Sigmoid colon (tissue), 7 donors: ENCODE results near the gene KCTD1. TPM values are rescaled to one million over a fixed set of nuclear protein-coding genes. Genes with fewer than 3 reads are reported as not detected.

Experiments
- DNase-seq: peaks from one replicate; pipeline ENCODE4 v3.0.0-alpha.2; 2019
- H3K27ac ChIP-seq, 4 donors: fragments of 200-600 bp; sonication (generic); one replicate each; pipeline ENCODE4 v1.5.1; 2016 to 2019; ENCODE audit warnings: mild to moderate bottlenecking in 1 of 4
- H3K27me3 ChIP-seq, 3 donors: fragments of 200-600 bp; sonication (generic); one replicate each; pipeline ENCODE4 v1.5.1; 2019; ENCODE audit warnings: mild to moderate bottlenecking in 1 of 3
- H3K36me3 ChIP-seq, 4 donors: fragments of 200-600 bp; sonication (generic); one replicate each; pipeline ENCODE4 v1.5.1; 2016 to 2019
- H3K4me1 ChIP-seq, 4 donors: fragments of 200-600 bp; sonication (generic); one replicate each; pipeline ENCODE4 v1.5.1; 2017 to 2019
- H3K4me3 ChIP-seq, 4 donors: fragments of 200-600 bp; sonication (generic); one replicate each; pipeline ENCODE4 v1.5.1; 2017 to 2019; ENCODE audit warnings: mild to moderate bottlenecking in 2 of 4, moderate library complexity in 1 of 4
- H3K9me3 ChIP-seq, 4 donors: fragments of 200-600 bp in 3 of 4; sonication (generic) in 3 of 4; one replicate each; pipeline versions ENCODE4 v1.5.1 to v1.6.1; 2013 to 2019
- CTCF ChIP-seq, 4 experiments: fragments of 450-650 bp in 3 of 4; fragments of 200-600 bp in 1 of 4; IDR thresholded peaks; one replicate each; pipeline ENCODE4 v1.5.1; 2016 to 2019; ENCODE audit warnings: antibody characterized with exemption in 4 of 4, mild to moderate bottlenecking in 3 of 4, moderate library complexity in 2 of 4
- EP300 ChIP-seq, 4 donors: sonication (generic); formaldehyde crosslinking; IDR thresholded peaks; one replicate each; pipeline ENCODE4 v1.6.1; 2017; ENCODE audit warnings: antibody characterized with exemption in 4 of 4
- POLR2A ChIP-seq, 2 donors: fragments of 450-650 bp; IDR thresholded peaks; one replicate each; pipeline ENCODE4 v1.6.1; 2016; ENCODE audit warnings: antibody characterized with exemption in 2 of 2, mild to moderate bottlenecking in 2 of 2, moderate library complexity in 2 of 2
- POLR2AphosphoS5 ChIP-seq, 4 donors: sonication (generic); formaldehyde crosslinking; IDR thresholded peaks; one replicate each; pipeline ENCODE4 v1.6.1; 2017; ENCODE audit warnings: antibody characterized with exemption in 4 of 4
- WGBS, 2 donors: extraction: QIAGEN DNeasy Blood & Tissue Kit; methylation state at CpG; one replicate each; pipeline ENCODE4 v1.1.7; 2013; 5-methylcytosine and 5-hydroxymethylcytosine counted together
- intact Hi-C: fragments of 100-400 bp; cut with DNase I; formaldehyde crosslinking; loops from one replicate; pipeline ENCODE4 v1.15.1; 2023
- polyA plus RNA-seq, 3 donors: library from polyadenylated mRNA; stranded (reverse); fragments of 200-250 nt; gene quantifications; one replicate each; pipeline ENCODE4 v1.2.3, GENCODE V29; 2013
- total RNA-seq, 4 donors: library from RNA; depleted of rRNA; stranded (reverse); fragments of >200 nt; gene quantifications; one replicate each; pipeline ENCODE4 v1.1.0, GENCODE V29; 2016
- donor health status: healthy with polysubstance abuse.
- donor health status: Bipolar disorder and iron deficiency.
- donor health status: healthy.

The KCTD1 gene
- total and polyA plus RNA-seq, 7 donors: 3.4 to 22.4 (median 10.9) TPM

DNA sequence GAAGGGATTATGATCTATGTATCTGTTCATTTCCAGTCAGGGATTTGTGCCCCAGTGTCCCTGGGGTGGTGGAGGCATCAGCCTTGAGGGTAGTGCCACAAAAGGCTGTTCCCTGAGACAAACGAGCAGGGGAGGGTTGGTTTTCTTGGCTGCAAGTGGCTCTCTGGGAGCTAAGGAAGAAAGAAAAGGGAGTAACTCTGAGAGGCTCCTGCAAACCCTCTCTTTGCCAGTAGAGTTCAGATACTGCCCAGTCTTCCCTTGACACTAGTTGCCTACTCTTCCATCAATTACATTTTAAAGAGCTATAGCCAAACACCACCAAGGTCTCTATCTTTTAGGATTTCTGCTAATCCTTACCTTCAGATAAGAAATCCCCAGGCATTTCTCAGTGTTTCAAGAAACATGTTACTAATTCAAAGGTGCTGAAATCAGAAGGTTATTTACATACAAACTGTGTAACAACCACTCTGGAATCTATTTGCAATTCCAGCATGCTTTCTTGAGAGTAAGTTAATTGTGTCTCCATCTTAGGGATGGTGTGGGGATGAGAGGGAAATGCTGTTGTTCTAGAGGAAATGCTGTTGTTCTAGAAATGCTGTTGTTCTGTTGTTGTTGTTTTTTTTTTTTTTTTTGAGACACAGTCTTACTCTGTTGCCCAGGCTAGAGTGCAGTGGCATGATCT lies 18.7 kb upstream of the KCTD1 start:
- intact Hi-C loops: no loop called here

GRCh38 chr18:26565514-26565913 lies 17.2 kb upstream of the KCTD1 start:
- no peak overlapping the region for H3K4me3 ChIP-seq
- no peak for TF ChIP-seq CTCF (IDR thresholded peaks at IDR 0.05)
- no peak for TF ChIP-seq POLR2AphosphoS5 (IDR thresholded peaks at IDR 0.05)
- TF ChIP-seq EP300 (IDR thresholded peaks at IDR 0.05): no peak
- no peak for TF ChIP-seq POLR2A (IDR thresholded peaks at IDR 0.05)
- intact Hi-C loops: no loop called here
- H3K36me3 ChIP-seq: no peaks in the 10 kb centered on the region
- no peak overlapping the region for H3K27ac ChIP-seq
- peaks cover 0 to 8% (median 1%) of the 10 kb centered on the region in 4 donors for H3K9me3 ChIP-seq
- no peaks in the 10 kb centered on the region for H3K4me1 ChIP-seq
- H3K27me3 ChIP-seq: no peaks in the 10 kb centered on the region
- DNase-seq: no peak

More for the DNA sequence above, 18.7 kb upstream of the KCTD1 start:
- H3K27ac ChIP-seq: no peak overlapping the region
- H3K9me3 ChIP-seq: peaks cover 0 to 8% (median 1%) of the 10 kb centered on the region in 4 donors
- no peak for DNase-seq
- H3K27me3 ChIP-seq: no peaks in the 10 kb centered on the region
- 39 to 71% methylated on average over 1 of the region's 1 CpG for WGBS, 2 donors
- H3K4me1 ChIP-seq: no peaks in the 10 kb centered on the region
- no peak overlapping the region for H3K4me3 ChIP-seq
- H3K36me3 ChIP-seq: no peaks in the 10 kb centered on the region
- TF ChIP-seq POLR2A (IDR thresholded peaks at IDR 0.05): no peak
- no peak for TF ChIP-seq POLR2AphosphoS5 (IDR thresholded peaks at IDR 0.05)

DNA sequence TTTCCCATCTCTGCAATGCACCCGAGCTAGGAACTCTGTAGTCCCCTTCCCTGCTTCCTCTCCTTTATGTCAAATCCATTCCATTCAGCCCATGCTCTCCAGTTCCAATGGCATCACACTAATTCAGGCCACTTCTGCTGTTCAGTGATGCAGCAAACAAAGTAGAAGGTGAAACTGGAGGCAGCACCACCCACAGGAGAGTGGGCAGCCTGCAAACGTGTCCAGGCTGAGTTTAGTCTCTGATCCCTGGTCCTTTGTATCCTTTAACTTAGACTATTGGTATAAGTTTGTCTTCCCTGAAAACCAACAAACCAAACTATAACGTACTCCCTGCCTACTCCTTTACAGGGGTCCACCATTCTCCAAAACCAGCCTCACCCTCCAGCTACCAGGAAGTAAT lies 14.7 kb upstream of the KCTD1 start:
- no peak overlapping the region for H3K27ac ChIP-seq
- intact Hi-C loops: no loop called here
- DNase-seq: no peak
- no peak overlapping the region for H3K4me3 ChIP-seq
- no peaks in the 10 kb centered on the region for H3K27me3 ChIP-seq
- TF ChIP-seq CTCF (IDR thresholded peaks at IDR 0.05) (no peak), POLR2A (IDR thresholded peaks at IDR 0.05) (no peak), POLR2AphosphoS5 (IDR thresholded peaks at IDR 0.05) (no peak), EP300 (IDR thresholded peaks at IDR 0.05) (no peak)
- WGBS, 2 donors: 84 to 85% methylated on average over 3 of the region's 3 CpGs
- no peaks in the 10 kb centered on the region for H3K4me1 ChIP-seq
- peaks cover 0 to 8% (median 1%) of the 10 kb centered on the region in 4 donors for H3K9me3 ChIP-seq
- H3K36me3 ChIP-seq: no peaks in the 10 kb centered on the region

GRCh38 chr18:26562568-26562967 lies 14.2 kb upstream of the KCTD1 start:
- Histone ChIP-seq H3K27ac (no peak overlapping the region), H3K4me3 (no peak overlapping the region), H3K36me3 (no peaks in the 10 kb centered on the region), H3K9me3 (peaks cover 0 to 8% (median 1%) of the 10 kb centered on the region in 4 donors), H3K4me1 (no peaks in the 10 kb centered on the region), H3K27me3 (no peaks in the 10 kb centered on the region)
- intact Hi-C loops: no loop called here
- no peak for DNase-seq
- TF ChIP-seq CTCF (IDR thresholded peaks at IDR 0.05): no peak
- no peak for TF ChIP-seq EP300 (IDR thresholded peaks at IDR 0.05)
- no peak for TF ChIP-seq POLR2A (IDR thresholded peaks at IDR 0.05)
- TF ChIP-seq POLR2AphosphoS5 (IDR thresholded peaks at IDR 0.05): no peak
- 94 to 96% methylated on average over 2 of the region's 2 CpGs for WGBS, 2 donors

GRCh38 chr18:26561769-26562168 lies 13.4 kb upstream of the KCTD1 start:
- WGBS, 2 donors: 91 to 93% methylated on average over 5 of the region's 5 CpGs
- H3K9me3 ChIP-seq: peaks cover 0 to 8% (median 1%) of the 10 kb centered on the region in 4 donors
- DNase-seq: no peak
- no peaks in the 10 kb centered on the region for H3K4me1 ChIP-seq
- no peaks in the 10 kb centered on the region for H3K36me3 ChIP-seq
- no peak overlapping the region for H3K27ac ChIP-seq
- H3K4me3 ChIP-seq: no peak overlapping the region
- intact Hi-C loops: no loop called here
- no peaks in the 10 kb centered on the region for H3K27me3 ChIP-seq
- TF ChIP-seq POLR2A (IDR thresholded peaks at IDR 0.05) (no peak), POLR2AphosphoS5 (IDR thresholded peaks at IDR 0.05) (no peak), CTCF (IDR thresholded peaks at IDR 0.05) (no peak), EP300 (IDR thresholded peaks at IDR 0.05) (no peak)
